Measurements from ENCODE around the gene MACROD2.

DNA sequence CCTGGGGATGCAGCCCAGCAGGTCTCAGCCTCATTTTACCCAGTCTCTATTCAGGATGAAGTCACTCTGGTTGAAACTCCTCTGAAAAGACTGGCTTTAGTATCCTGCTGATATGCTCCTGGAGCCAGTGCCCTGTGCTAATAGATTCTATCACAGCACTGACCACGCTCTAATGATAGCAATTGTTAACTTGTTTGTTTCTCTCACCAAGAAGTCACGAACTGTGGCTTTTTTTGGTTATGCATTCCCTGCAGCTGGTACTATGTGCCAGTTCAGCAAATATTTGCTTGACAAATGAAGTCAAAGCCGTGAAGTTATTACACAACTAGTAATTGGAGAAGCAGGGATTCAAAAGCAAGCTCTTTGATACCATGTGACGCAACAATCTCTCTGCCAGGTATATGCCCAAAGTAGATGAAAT is 1823.3 kb downstream of the MACROD2 start:
- TF ChIP-seq, protein P1, sequence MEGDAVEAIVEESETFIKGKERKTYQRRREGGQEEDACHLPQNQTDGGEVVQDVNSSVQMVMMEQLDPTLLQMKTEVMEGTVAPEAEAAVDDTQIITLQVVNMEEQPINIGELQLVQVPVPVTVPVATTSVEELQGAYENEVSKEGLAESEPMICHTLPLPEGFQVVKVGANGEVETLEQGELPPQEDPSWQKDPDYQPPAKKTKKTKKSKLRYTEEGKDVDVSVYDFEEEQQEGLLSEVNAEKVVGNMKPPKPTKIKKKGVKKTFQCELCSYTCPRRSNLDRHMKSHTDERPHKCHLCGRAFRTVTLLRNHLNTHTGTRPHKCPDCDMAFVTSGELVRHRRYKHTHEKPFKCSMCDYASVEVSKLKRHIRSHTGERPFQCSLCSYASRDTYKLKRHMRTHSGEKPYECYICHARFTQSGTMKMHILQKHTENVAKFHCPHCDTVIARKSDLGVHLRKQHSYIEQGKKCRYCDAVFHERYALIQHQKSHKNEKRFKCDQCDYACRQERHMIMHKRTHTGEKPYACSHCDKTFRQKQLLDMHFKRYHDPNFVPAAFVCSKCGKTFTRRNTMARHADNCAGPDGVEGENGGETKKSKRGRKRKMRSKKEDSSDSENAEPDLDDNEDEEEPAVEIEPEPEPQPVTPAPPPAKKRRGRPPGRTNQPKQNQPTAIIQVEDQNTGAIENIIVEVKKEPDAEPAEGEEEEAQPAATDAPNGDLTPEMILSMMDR (IDR thresholded peaks at IDR 0.05) = no peak
- TF ChIP-seq POLR2A (IDR thresholded peaks at IDR 0.05) = no peak

All from body of pancreas (tissue), 4 donors.